Glutamatergic neuron (in vitro differentiated cells): ENCODE measurements around the gene TOMM20. TPM values are rescaled to one million over a fixed set of nuclear protein-coding genes. Genes with fewer than 3 reads are reported as not detected.
A peak's percentile ranks its signal among the peaks of the same experiment; 100 is the strongest.
"Not testable (repeated sequence)": the region's sequence is repeated elsewhere in the genome, so short reads cannot be mapped to it uniquely, and the experiment has no call there.

Experiments
- DNase-seq: peaks from one replicate; pipeline ENCODE4 v3.0.0; 2022
- H3K27ac Mint-ChIP-seq: one replicate; pipeline ENCODE4 v1.8.0; 2020; ENCODE audit warnings: mild to moderate bottlenecking, mixed read lengths, inconsistent platforms; ENCODE audit not compliant: unreplicated experiment
- H3K27me3 Mint-ChIP-seq: one replicate; pipeline ENCODE4 v1.8.0; 2020; ENCODE audit warnings: mild to moderate bottlenecking, moderate library complexity, mixed read lengths, inconsistent platforms; ENCODE audit not compliant: unreplicated experiment
- H3K36me3 Mint-ChIP-seq: one replicate; pipeline ENCODE4 v1.8.0; 2020; ENCODE audit warnings: mild to moderate bottlenecking, mixed read lengths, inconsistent platforms; ENCODE audit not compliant: unreplicated experiment
- H3K4me1 Mint-ChIP-seq: one replicate; pipeline ENCODE4 v1.8.0; 2020; ENCODE audit warnings: mild to moderate bottlenecking, low read depth, mixed read lengths, inconsistent platforms; ENCODE audit not compliant: unreplicated experiment
- H3K4me3 Mint-ChIP-seq: one replicate; pipeline ENCODE4 v1.8.0; 2020; ENCODE audit warnings: mild to moderate bottlenecking, mixed read lengths, inconsistent platforms; ENCODE audit not compliant: unreplicated experiment
- H3K9me3 Mint-ChIP-seq: one replicate; pipeline ENCODE4 v1.8.0; 2020; ENCODE audit warnings: mild to moderate bottlenecking, moderate library complexity, mixed read lengths, inconsistent platforms; ENCODE audit not compliant: unreplicated experiment
- CTCF ChIP-seq: fragments of 200-600 bp; sonication (generic); IDR thresholded peaks from one replicate; pipeline ENCODE4 v1.5.0; 2021; ENCODE audit not compliant: partially characterized antibody, unreplicated experiment
- total RNA-seq: library from RNA; stranded (reverse); fragmentation: NEBNext Ultra II Directional; extraction: Animal tissue kit (Norgen Biotek cat#: 25700); gene quantifications from one replicate; pipeline ENCODE4 v1.2.1, GENCODE V29; 2021; ENCODE audit not compliant: unreplicated experiment

The TOMM20 gene
- total RNA-seq, 1 donor from 2014 or later: 166 TPM

- Mint-ChIP-seq H3K4me3 (peak overlapping the region; percentile 93), H3K9me3 (peaks cover 2% of the 10 kb centered on the region), H3K27me3 (no peaks in the 10 kb centered on the region), H3K27ac (peak overlapping the region; percentile 94), H3K4me1 (no peaks in the 10 kb centered on the region), H3K36me3 (no peaks in the 10 kb centered on the region)
- DNase-seq: no peak
- no peak for TF ChIP-seq CTCF
Observed at GRCh38 chr1:235161685-235162327, 33.2 kb upstream of the TOMM20 start.

GRCh38 chr1:235160957-235161684, 32.5 kb upstream of the TOMM20 start, which contains the start of gene RBM34:
TSS of gene RBM34 (minus strand) at chr1:235161250. CDS start at chr1:235161226, 24 bp downstream.
- Mint-ChIP-seq H3K4me3 (peak within 1 kb of the TSS; percentile 93), H3K9me3 (peaks cover 2% of the 10 kb centered on the region), H3K4me1 (no peaks in the 10 kb centered on the region), H3K36me3 (no peaks in the 10 kb centered on the region), H3K27me3 (no peaks in the 10 kb centered on the region), H3K27ac (peak within 1 kb of the TSS; percentile 94)
- no peak for TF ChIP-seq CTCF
- DNase-seq: peak; percentile 98

GRCh38 chr1:235160383-235160956, 31.8 kb upstream of the TOMM20 start:
- DNase-seq: no peak
- TF ChIP-seq CTCF: no peak
- Mint-ChIP-seq H3K27me3 (no peaks in the 10 kb centered on the region), H3K9me3 (peaks cover 2% of the 10 kb centered on the region), H3K27ac (peak overlapping the region; percentile 94), H3K4me1 (no peaks in the 10 kb centered on the region), H3K4me3 (peak overlapping the region; percentile 93), H3K36me3 (no peaks in the 10 kb centered on the region)

- H3K4me1 Mint-ChIP-seq, H3K27ac Mint-ChIP-seq, H3K27me3 Mint-ChIP-seq, H3K9me3 Mint-ChIP-seq, DNase-seq, H3K36me3 Mint-ChIP-seq: not testable (repeated sequence)
- H3K4me3 Mint-ChIP-seq: peak overlapping the region; percentile 93
Observed at GRCh38 chr1:235159930-235160329, 31.3 kb upstream of the TOMM20 start.

- not testable (repeated sequence) for H3K9me3 Mint-ChIP-seq, H3K27ac Mint-ChIP-seq, H3K4me3 Mint-ChIP-seq, H3K27me3 Mint-ChIP-seq, DNase-seq, H3K36me3 Mint-ChIP-seq, H3K4me1 Mint-ChIP-seq
Observed at GRCh38 chr1:235159284-235159683, 30.6 kb upstream of the TOMM20 start.

GRCh38 chr1:235158680-235159079, 30.0 kb upstream of the TOMM20 start:
- H3K9me3 Mint-ChIP-seq: no peaks in the 10 kb centered on the region
- no peak for DNase-seq
- no peak overlapping the region for H3K4me3 Mint-ChIP-seq
- H3K27me3 Mint-ChIP-seq: no peaks in the 10 kb centered on the region
- no peaks in the 10 kb centered on the region for H3K4me1 Mint-ChIP-seq
- H3K36me3 Mint-ChIP-seq: no peaks in the 10 kb centered on the region
- no peak overlapping the region for H3K27ac Mint-ChIP-seq
- TF ChIP-seq CTCF: no peak
